Trophoblast cell (in vitro differentiated cells and primary cell): ENCODE data around the gene PMS1.

Experiments
- DNase-seq, 2 donors: peaks; one replicate each; pipeline ENCODE4 v3.0.0-alpha.2; 2016
- H2AFZ ChIP-seq: 2 replicates; pipeline ENCODE4 v1.6.1; 2013; ENCODE audit warnings: low read length, moderate library complexity, mild to moderate bottlenecking; ENCODE audit not compliant: insufficient read depth, poor library complexity
- H2AK5ac ChIP-seq: 2 replicates; pipeline ENCODE4 v1.6.1; 2013; ENCODE audit warnings: mild to moderate bottlenecking, low read length
- H2BK120ac ChIP-seq: 2 replicates; pipeline ENCODE4 v1.6.1; 2013; ENCODE audit warnings: low read length, mild to moderate bottlenecking, moderate library complexity; ENCODE audit not compliant: insufficient read depth, poor library complexity
- H2BK12ac ChIP-seq: 2 replicates; pipeline ENCODE4 v1.6.1; 2013; ENCODE audit warnings: mild to moderate bottlenecking, low read length, moderate library complexity
- H2BK5ac ChIP-seq: 2 replicates; pipeline ENCODE4 v1.6.1; 2013; ENCODE audit warnings: low read length, low read depth, moderate library complexity, mild to moderate bottlenecking; ENCODE audit not compliant: poor library complexity
- H3K14ac ChIP-seq: 2 replicates; pipeline ENCODE4 v1.6.1; 2013; ENCODE audit warnings: mild to moderate bottlenecking, low read length
- H3K18ac ChIP-seq: 2 replicates; pipeline ENCODE4 v1.6.1; 2013; ENCODE audit warnings: mild to moderate bottlenecking, low read length
- H3K23ac ChIP-seq: 2 replicates; pipeline ENCODE4 v1.6.1; 2013; ENCODE audit warnings: low read length
- H3K27ac ChIP-seq: 2 replicates; pipeline ENCODE4 v1.5.1; 2013; ENCODE audit warnings: low read depth, mild to moderate bottlenecking, inconsistent platforms, low read length, moderate library complexity
- H3K27me3 ChIP-seq: 2 replicates; pipeline ENCODE4 v1.6.1; 2013; ENCODE audit warnings: inconsistent platforms, mild to moderate bottlenecking, low read length, moderate library complexity; ENCODE audit not compliant: insufficient read depth
- H3K36me3 ChIP-seq, 2 experiments: 1 replicate in 1 of 2; 2 replicates in 1 of 2; pipeline ENCODE4 v1.6.1; 2013; ENCODE audit warnings: low read length in 2 of 2, mild to moderate bottlenecking in 2 of 2, moderate library complexity in 1 of 2; ENCODE audit not compliant: insufficient read depth in 2 of 2, control insufficient read depth in 1 of 2
- H3K4ac ChIP-seq: 2 replicates; pipeline ENCODE4 v1.6.1; 2013; ENCODE audit warnings: low read depth, mild to moderate bottlenecking, low read length, moderate library complexity
- H3K4me1 ChIP-seq, 2 experiments: 1 replicate in 1 of 2; 2 replicates in 1 of 2; pipeline ENCODE4 v1.6.1; 2013; ENCODE audit warnings: low read length in 2 of 2, mild to moderate bottlenecking in 2 of 2, moderate library complexity in 1 of 2; ENCODE audit not compliant: insufficient read depth in 2 of 2, control insufficient read depth in 1 of 2
- H3K4me2 ChIP-seq: 2 replicates; pipeline ENCODE4 v1.6.1; 2013; ENCODE audit warnings: inconsistent platforms, mild to moderate bottlenecking, low read length, moderate library complexity
- H3K4me3 ChIP-seq: 2 replicates; pipeline ENCODE4 v1.5.1; 2013; ENCODE audit warnings: mild to moderate bottlenecking, low read depth, low read length, inconsistent platforms
- H3K79me1 ChIP-seq: one replicate; pipeline ENCODE4 v1.6.1; 2013; ENCODE audit warnings: low read length
- H3K79me2 ChIP-seq: 2 replicates; pipeline ENCODE4 v1.6.1; 2013; ENCODE audit warnings: low read length, mild to moderate bottlenecking; ENCODE audit not compliant: control insufficient read depth, insufficient read depth, poor library complexity
- H3K9ac ChIP-seq: 2 replicates; pipeline ENCODE4 v1.6.1; 2013; ENCODE audit warnings: mild to moderate bottlenecking, low read length
- H3K9me3 ChIP-seq: 2 replicates; pipeline ENCODE4 v1.6.1; 2013; ENCODE audit warnings: low read depth, mild to moderate bottlenecking, control low read depth, inconsistent platforms, low read length; ENCODE audit not compliant: insufficient read depth
- H4K12ac ChIP-seq: 2 replicates; pipeline ENCODE4 v1.6.1; 2013; ENCODE audit warnings: low read depth, mild to moderate bottlenecking, low read length, moderate library complexity
- H4K8ac ChIP-seq: 2 replicates; pipeline ENCODE4 v1.6.1; 2013; ENCODE audit warnings: low read depth, mild to moderate bottlenecking, low read length, moderate library complexity
- H4K91ac ChIP-seq: one replicate; pipeline ENCODE4 v1.6.1; 2013; ENCODE audit warnings: low read depth, mild to moderate bottlenecking, low read length, moderate library complexity
- WGBS: extraction: QIAGEN DNeasy Blood & Tissue Kit; methylation state at CpG from one replicate; pipeline ENCODE4 v1.1.7; 2013; ENCODE audit warnings: missing lambda C conversion rate; ENCODE audit not compliant: insufficient read length, insufficient coverage; ENCODE audit errors: extremely low coverage; 5-methylcytosine and 5-hydroxymethylcytosine counted together

Gene PMS1

GRCh38 chr2:189799531-189799930 lies 15.3 kb downstream of the PMS1 start:
- Histone ChIP-seq H3K36me3 (peaks cover 4 to 6% of the 10 kb centered on the region in 2 experiments), H4K91ac (no peak overlapping the region), H3K4me1 (no peaks in the 10 kb centered on the region), H3K27me3 (no peaks in the 10 kb centered on the region), H3K9me3 (no peaks in the 10 kb centered on the region), H2BK120ac (no peak overlapping the region), H3K9ac (no peak overlapping the region), H2BK5ac (no peak overlapping the region), H4K12ac (no peak overlapping the region), H3K23ac (no peak overlapping the region), H3K4ac (no peak overlapping the region), H3K14ac (no peak overlapping the region), H4K8ac (no peak overlapping the region), H3K18ac (no peak overlapping the region), H3K79me1 (no peaks in the 10 kb centered on the region), H3K27ac (no peak overlapping the region), H3K79me2 (no peaks in the 10 kb centered on the region), H2AFZ (no peak overlapping the region), H2BK12ac (no peak overlapping the region), H3K4me2 (no peak overlapping the region), H2AK5ac (no peak overlapping the region), H3K4me3 (no peak overlapping the region)
- no CpG with 5 or more reads among the region's 2 CpGs for WGBS
- no peak for DNase-seq

- no peak overlapping the region for H4K8ac ChIP-seq
- no peak overlapping the region for H4K12ac ChIP-seq
- DNase-seq, result no peak
- no peak overlapping the region for H4K91ac ChIP-seq
- H3K4ac ChIP-seq, result no peak overlapping the region
- no peaks in the 10 kb centered on the region for H3K9me3 ChIP-seq
- no peak overlapping the region for H3K4me2 ChIP-seq
- no peak overlapping the region for H3K4me3 ChIP-seq
- H3K27me3 ChIP-seq, result no peaks in the 10 kb centered on the region
- no peak overlapping the region for H2AFZ ChIP-seq
- peaks cover 3 to 4% of the 10 kb centered on the region in 2 experiments for H3K36me3 ChIP-seq
- no CpG with 5 or more reads among the region's 2 CpGs for WGBS
- H2BK5ac ChIP-seq, result no peak overlapping the region
- no peak overlapping the region for H3K27ac ChIP-seq
- no peak overlapping the region for H2BK12ac ChIP-seq
- no peaks in the 10 kb centered on the region for H3K4me1 ChIP-seq
- H3K18ac ChIP-seq, result no peak overlapping the region
- no peak overlapping the region for H3K23ac ChIP-seq
- H3K14ac ChIP-seq, result no peak overlapping the region
- no peaks in the 10 kb centered on the region for H3K79me2 ChIP-seq
- no peak overlapping the region for H3K9ac ChIP-seq
- no peak overlapping the region for H2BK120ac ChIP-seq
- no peak overlapping the region for H2AK5ac ChIP-seq
- H3K79me1 ChIP-seq, result no peaks in the 10 kb centered on the region
Observed at GRCh38 chr2:189802396-189802912, 18.2 kb downstream of the PMS1 start.

DNA sequence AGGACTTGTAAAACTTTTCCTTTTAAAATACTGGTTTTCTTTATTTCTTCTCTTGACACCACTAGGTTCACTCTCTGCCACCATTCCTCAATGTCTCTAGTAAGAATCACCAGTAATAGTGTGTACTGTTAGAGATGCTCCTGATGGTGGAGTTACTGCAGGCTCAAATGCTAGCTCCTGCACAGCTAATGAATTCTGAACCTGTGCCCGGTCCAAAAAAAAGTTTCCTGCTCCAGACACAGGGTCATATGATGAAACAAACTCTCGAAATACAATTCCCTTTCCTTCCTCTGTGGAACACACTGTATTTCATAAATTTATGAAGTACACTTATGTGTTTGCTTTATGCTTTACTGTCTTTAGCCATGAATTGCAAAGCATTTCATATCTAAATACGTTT lies 19.2 kb downstream of the PMS1 start:
- DNase-seq, result no peak
- Histone ChIP-seq H3K27me3 (no peaks in the 10 kb centered on the region), H3K23ac (no peak overlapping the region), H3K79me2 (no peaks in the 10 kb centered on the region), H4K91ac (no peak overlapping the region), H2BK120ac (no peak overlapping the region), H3K36me3 (peaks cover 5 to 6% of the 10 kb centered on the region in 2 experiments), H3K4ac (no peak overlapping the region), H3K9me3 (no peaks in the 10 kb centered on the region), H3K4me3 (no peak overlapping the region), H2AK5ac (no peak overlapping the region), H2BK5ac (no peak overlapping the region), H3K27ac (no peak overlapping the region), H3K14ac (no peak overlapping the region), H2AFZ (no peak overlapping the region), H4K8ac (no peak overlapping the region), H4K12ac (no peak overlapping the region), H2BK12ac (no peak overlapping the region), H3K4me2 (no peak overlapping the region), H3K79me1 (no peaks in the 10 kb centered on the region), H3K4me1 (no peaks in the 10 kb centered on the region), H3K18ac (no peak overlapping the region), H3K9ac (no peak overlapping the region)
- WGBS, result no CpG with 5 or more reads among the region's 3 CpGs

GRCh38 chr2:189818249-189819038 lies 34.2 kb downstream of the PMS1 start:
- no peak for DNase-seq
- no CpG with 5 or more reads among the region's 3 CpGs for WGBS
- H2AK5ac ChIP-seq, result no peak overlapping the region
- no peak overlapping the region for H3K18ac ChIP-seq
- H3K36me3 ChIP-seq, result peaks cover 2 to 6% of the 10 kb centered on the region in 2 experiments
- H2BK5ac ChIP-seq, result no peak overlapping the region
- H3K27me3 ChIP-seq, result no peaks in the 10 kb centered on the region
- no peak overlapping the region for H2BK12ac ChIP-seq
- no peak overlapping the region for H4K12ac ChIP-seq
- H2AFZ ChIP-seq, result no peak overlapping the region
- no peak overlapping the region for H3K4ac ChIP-seq
- no peak overlapping the region for H4K91ac ChIP-seq
- no peak overlapping the region for H3K9ac ChIP-seq
- no peak overlapping the region for H3K27ac ChIP-seq
- H3K9me3 ChIP-seq, result no peaks in the 10 kb centered on the region
- H4K8ac ChIP-seq, result no peak overlapping the region
- no peaks in the 10 kb centered on the region for H3K4me1 ChIP-seq
- no peak overlapping the region for H2BK120ac ChIP-seq
- H3K4me2 ChIP-seq, result no peak overlapping the region
- no peaks in the 10 kb centered on the region for H3K79me2 ChIP-seq
- no peak overlapping the region for H3K14ac ChIP-seq
- H3K23ac ChIP-seq, result no peak overlapping the region
- H3K4me3 ChIP-seq, result no peak overlapping the region
- no peaks in the 10 kb centered on the region for H3K79me1 ChIP-seq
